Esophagus squamous epithelium (tissue), 5 donors: ENCODE results near the gene IKZF3. TPM values are rescaled to one million over a fixed set of nuclear protein-coding genes. Genes with fewer than 3 reads are reported as not detected.

Source experiments
- DNase-seq: peaks from one replicate; lab custom pipeline; 2025; lab: John Stamatoyannopoulos, UW
- H3K27ac ChIP-seq, 4 donors: fragments of 200-600 bp; sonication (generic); one replicate each; pipeline ENCODE4 v1.5.1; 2016 to 2019; ENCODE audit warnings: mild to moderate bottlenecking in 1 of 4
- H3K27me3 ChIP-seq, 4 donors: fragments of 200-600 bp; sonication (generic); 1 replicate in 3 of 4; 2 replicates in 1 of 4; pipeline versions ENCODE4 v1.5.1 to v1.6.0; 2017 to 2021; ENCODE audit warnings: antibody characterized with exemption in 1 of 4
- H3K36me3 ChIP-seq, 3 donors: fragments of 200-600 bp; sonication (generic); one replicate each; pipeline ENCODE4 v1.5.1; 2016 to 2019
- H3K4me1 ChIP-seq, 3 donors: fragments of 200-600 bp; sonication (generic); one replicate each; pipeline ENCODE4 v1.5.1; 2017 to 2019
- H3K4me3 ChIP-seq, 4 donors: fragments of 200-600 bp; sonication (generic); 1 replicate in 3 of 4; 2 replicates in 1 of 4; pipeline ENCODE4 v1.5.1; 2016 to 2019; ENCODE audit warnings: mild to moderate bottlenecking in 2 of 4, moderate library complexity in 1 of 4
- H3K9me3 ChIP-seq, 3 donors: fragments of 200-600 bp; sonication (generic); one replicate each; pipeline ENCODE4 v1.5.1; 2016 to 2019
- CTCF ChIP-seq, 6 experiments: fragments of 450-650 bp in 4 of 6; fragments of 200-600 bp in 2 of 6; sonication (generic) in 2 of 6; IDR thresholded peaks; one replicate each; pipeline ENCODE4 v1.5.1; 2016 to 2019; ENCODE audit warnings: antibody characterized with exemption in 6 of 6, mild to moderate bottlenecking in 4 of 6, moderate library complexity in 4 of 6
- POLR2A ChIP-seq, 4 donors: fragments of 450-650 bp; IDR thresholded peaks; one replicate each; pipeline ENCODE4 v1.6.1; 2017; ENCODE audit warnings: antibody characterized with exemption in 4 of 4, mild to moderate bottlenecking in 4 of 4, moderate library complexity in 3 of 4
- WGBS, 2 donors: methylation state at CpG; one replicate each; pipeline ENCODE4 v1.1.5; 2018; 5-methylcytosine and 5-hydroxymethylcytosine counted together
- intact Hi-C: fragments of 100-400 bp; cut with DNase I; formaldehyde crosslinking; loops from one replicate; pipeline ENCODE4 v1.15.0; 2022
- total RNA-seq, 4 donors: library from RNA; depleted of rRNA; stranded (reverse); fragments of >200 nt; gene quantifications; one replicate each; pipeline ENCODE4 v1.1.0, GENCODE V29; 2016
- donor health status: DM: yes; HTN: yes; CAD: no.

IKZF3 gene
- total RNA-seq, 4 donors from 2014 or later: 2.1 to 9.0 (median 3.8) TPM

- no peak for DNase-seq
- WGBS, 2 donors: 48 to 49% methylated on average over 5 to 6 of the region's 6 CpGs
- Histone ChIP-seq H3K27me3 (peaks cover 0 to 20% (median 0%) of the 10 kb centered on the region in 4 donors), H3K36me3 (no peaks in the 10 kb centered on the region), H3K27ac (no peak overlapping the region), H3K4me1 (no peaks in the 10 kb centered on the region), H3K4me3 (no peak overlapping the region), H3K9me3 (no peaks in the 10 kb centered on the region)
- intact Hi-C loops: no loop called here
- no peak for TF ChIP-seq CTCF (IDR thresholded peaks at IDR 0.05)
- no peak for TF ChIP-seq POLR2A (IDR thresholded peaks at IDR 0.05)
Observed at GRCh38 chr17:39791111-39791992, 72.8 kb downstream of the IKZF3 start.

GRCh38 chr17:39787743-39788484, 76.2 kb downstream of the IKZF3 start:
- 74 to 80% methylated on average over 8 of the region's 8 CpGs for whole genome bisulfite sequencing, 2 donors
- DNase-seq: no peak
- intact Hi-C loops: no loop called here

GRCh38 chr17:39787041-39787440, 77.1 kb downstream of the IKZF3 start:
- peaks cover 0 to 14% (median 0%) of the 10 kb centered on the region in 4 donors for H3K27me3 ChIP-seq
- no peak for TF ChIP-seq POLR2A (IDR thresholded peaks at IDR 0.05)

More at GRCh38 chr17:39787743-39788484, 76.2 kb downstream of the IKZF3 start:
- no peak overlapping the region for H3K4me3 ChIP-seq
- peaks cover 0 to under 1% (median 0%) of the 10 kb centered on the region in 3 donors for H3K4me1 ChIP-seq
- no peak for TF ChIP-seq CTCF (IDR thresholded peaks at IDR 0.05)
- no peaks in the 10 kb centered on the region for H3K36me3 ChIP-seq
- no peak overlapping the region for H3K27ac ChIP-seq
- no peaks in the 10 kb centered on the region for H3K9me3 ChIP-seq
- peaks cover 0 to 20% (median 0%) of the 10 kb centered on the region in 4 donors for H3K27me3 ChIP-seq

GRCh38 chr17:39782980-39783379, 81.1 kb downstream of the IKZF3 start:
- Histone ChIP-seq H3K27me3 (peaks cover 0 to 5% (median 0%) of the 10 kb centered on the region in 4 donors), H3K36me3 (no peaks in the 10 kb centered on the region), H3K4me1 (peaks cover 0 to 16% (median 3%) of the 10 kb centered on the region in 3 donors), H3K27ac (no peak overlapping the region), H3K9me3 (no peaks in the 10 kb centered on the region), H3K4me3 (no peak overlapping the region)
- intact Hi-C loops: no loop called here
- no peak for DNase-seq
- no peak for TF ChIP-seq CTCF (IDR thresholded peaks at IDR 0.05)
- no peak for TF ChIP-seq POLR2A (IDR thresholded peaks at IDR 0.05)
- WGBS, 2 donors: 67 to 77% methylated on average over 1 of the region's 1 CpG

More at GRCh38 chr17:39787041-39787440, 77.1 kb downstream of the IKZF3 start:
- no peak for DNase-seq
- no peak overlapping the region for H3K27ac ChIP-seq
- H3K4me1 ChIP-seq: peaks cover 0 to 9% (median 3%) of the 10 kb centered on the region in 3 donors
- no peaks in the 10 kb centered on the region for H3K9me3 ChIP-seq
- intact Hi-C loops: no loop called here
- H3K36me3 ChIP-seq: no peaks in the 10 kb centered on the region
- H3K4me3 ChIP-seq: no peak overlapping the region

- no peak for DNase-seq
Observed at GRCh38 chr17:39782481-39782880, 81.6 kb downstream of the IKZF3 start.

More at GRCh38 chr17:39782481-39782880, 81.6 kb downstream of the IKZF3 start:
- Histone ChIP-seq H3K9me3 (no peaks in the 10 kb centered on the region), H3K27ac (no peak overlapping the region), H3K4me3 (no peak overlapping the region), H3K27me3 (peaks cover 0 to 10% (median 0%) of the 10 kb centered on the region in 4 donors), H3K36me3 (no peaks in the 10 kb centered on the region), H3K4me1 (peaks cover 0 to 16% (median 3%) of the 10 kb centered on the region in 3 donors)
- WGBS, 2 donors: 31 to 34% methylated on average over 4 of the region's 4 CpGs
- TF ChIP-seq CTCF (IDR thresholded peaks at IDR 0.05) (no peak), POLR2A (IDR thresholded peaks at IDR 0.05) (no peak)
- intact Hi-C loops: no loop called here
